HG03280 (cell line): Measurements from ENCODE around the gene ITGA1.
"Not testable (repeated sequence)": the region's sequence is repeated elsewhere in the genome, so short reads cannot be mapped to it uniquely, and the experiment has no call there.

ENCODE experiments used
- ATAC-seq: cut with Tn5 transposase; IDR thresholded peaks from one replicate; pipeline ENCODE4 v1.9.1; 2021; ENCODE audit warnings: mild to moderate bottlenecking, moderate library complexity; ENCODE audit not compliant: unreplicated experiment

The ITGA1 gene

GRCh38 chr5:52945040-52945439 is 157.3 kb downstream of the ITGA1 start:
- no peak for ATAC-seq

GRCh38 chr5:52947208-52947607 is 159.5 kb downstream of the ITGA1 start:
- no peak for ATAC-seq

- no peak for ATAC-seq
These were observed 160.1 kb downstream of the ITGA1 start for GRCh38 chr5:52947851-52948250.

GRCh38 chr5:52948418-52949076 is 160.8 kb downstream of the ITGA1 start:
- ATAC-seq: peak; percentile 98

- no peak for ATAC-seq
These were observed 163.0 kb downstream of the ITGA1 start for GRCh38 chr5:52950686-52951085.

- no peak for ATAC-seq
These were observed 164.8 kb downstream of the ITGA1 start for GRCh38 chr5:52952483-52952882.

GRCh38 chr5:52956014-52956413 is 168.3 kb downstream of the ITGA1 start:
- ATAC-seq: no peak

- ATAC-seq: no peak
These were observed 169.4 kb downstream of the ITGA1 start for GRCh38 chr5:52956915-52957747.

- no peak for ATAC-seq
These were observed 173.6 kb downstream of the ITGA1 start for GRCh38 chr5:52961274-52961681.

- no peak for ATAC-seq
These were observed 175.9 kb downstream of the ITGA1 start for GRCh38 chr5:52963636-52964035.

- ATAC-seq: no peak
These were observed 176.4 kb downstream of the ITGA1 start for GRCh38 chr5:52964138-52964537.

GRCh38 chr5:52976157-52976556 is 188.4 kb downstream of the ITGA1 start:
- not testable (repeated sequence) for ATAC-seq

GRCh38 chr5:52977264-52977897 is 189.7 kb downstream of the ITGA1 start:
- no peak for ATAC-seq

- ATAC-seq: no peak
These were observed 193.8 kb downstream of the ITGA1 start for GRCh38 chr5:52981507-52981906.

- ATAC-seq: no peak
These were observed 196.3 kb downstream of the ITGA1 start for GRCh38 chr5:52983731-52984636.

GRCh38 chr5:52985306-52985705 is 197.6 kb downstream of the ITGA1 start:
- ATAC-seq: no peak

GRCh38 chr5:52987711-52988331 is 200.1 kb downstream of the ITGA1 start:
- ATAC-seq: no peak

- ATAC-seq: no peak
These were observed 200.8 kb downstream of the ITGA1 start for GRCh38 chr5:52988335-52989024.

- ATAC-seq: no peak
These were observed 201.5 kb downstream of the ITGA1 start, which contains the start of gene ITGA2 for GRCh38 chr5:52989025-52989780. Gene ITGA2 (plus strand): TSS chr5:52989352. CDS start chr5:52989469, 117 bp downstream.
